ENCODE results near the gene EEIG1.
A peak's percentile ranks its signal among the peaks of the same experiment; 100 is the strongest.

EEIG1 gene

GRCh38 chr9:127999461-127999860, 18.7 kb upstream of the EEIG1 start:
- DNase-seq = no peak

- DNase-seq = no peak
Measured at GRCh38 chr9:127993721-127994120, 12.9 kb upstream of the EEIG1 start.

GRCh38 chr9:127991757-127992274, 11.0 kb upstream of the EEIG1 start:
- DNase-seq = no peak

GRCh38 chr9:127991017-127991756, 10.4 kb upstream of the EEIG1 start:
- no peak for DNase-seq

- no peak for DNase-seq
Measured at GRCh38 chr9:127990554-127990953, 9.8 kb upstream of the EEIG1 start.

GRCh38 chr9:127989094-127989493, 8.3 kb upstream of the EEIG1 start:
- no peak for DNase-seq

- peak; percentile 71 for DNase-seq
Measured at GRCh38 chr9:127987103-127987614, 6.4 kb upstream of the EEIG1 start.

- DNase-seq = no peak
Measured at GRCh38 chr9:127985011-127985410, 4.2 kb upstream of the EEIG1 start.

GRCh38 chr9:127983847-127984289, 3.1 kb upstream of the EEIG1 start:
- no peak for DNase-seq

- DNase-seq = no peak
Measured at GRCh38 chr9:127982912-127983311, 2.1 kb upstream of the EEIG1 start.

- DNase-seq = no peak
Measured at GRCh38 chr9:127981559-127982121, 851 bp upstream of the EEIG1 start.

GRCh38 chr9:127980060-127980705, 606 bp downstream of the EEIG1 start:
- peak; percentile 30 for DNase-seq

GRCh38 chr9:127979333-127980059, 1.3 kb downstream of the EEIG1 start:
- peak; percentile 67 for DNase-seq

GRCh38 chr9:127979015-127979332, 1.8 kb downstream of the EEIG1 start:
- no peak for DNase-seq

- DNase-seq = peak; percentile 80
Measured at GRCh38 chr9:127977884-127978647, 2.7 kb downstream of the EEIG1 start.

- no peak for DNase-seq
Measured at GRCh38 chr9:127977009-127977883, 3.5 kb downstream of the EEIG1 start.

GRCh38 chr9:127976498-127976897, 4.3 kb downstream of the EEIG1 start:
- DNase-seq = no peak

GRCh38 chr9:127975376-127976315, 5.1 kb downstream of the EEIG1 start:
- no peak for DNase-seq

- no peak for DNase-seq
Measured at GRCh38 chr9:127974769-127975261, 6.0 kb downstream of the EEIG1 start.
